ENCODE data around the gene UBN1.

DNA sequence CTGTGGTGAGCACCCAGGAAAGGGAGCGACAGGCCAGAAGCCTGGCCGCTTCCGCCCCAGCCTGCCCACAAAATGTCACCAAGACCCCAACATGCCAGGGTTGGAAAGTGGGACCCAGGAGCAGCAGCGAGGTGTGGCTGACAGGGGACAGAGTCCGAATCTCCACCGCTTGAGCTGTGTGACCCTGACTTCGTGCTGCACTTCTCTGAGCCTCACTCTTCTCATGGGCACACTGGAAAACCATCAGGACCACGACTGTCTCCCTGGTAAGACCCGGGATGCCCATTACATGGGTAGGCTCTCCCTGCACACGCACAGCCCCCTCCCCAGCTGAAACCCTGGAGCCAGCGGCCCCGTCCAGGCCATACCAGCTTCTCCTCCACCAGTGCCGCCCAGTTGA, 54.8 kb downstream of the UBN1 start:
- TF ChIP-seq, protein P1, sequence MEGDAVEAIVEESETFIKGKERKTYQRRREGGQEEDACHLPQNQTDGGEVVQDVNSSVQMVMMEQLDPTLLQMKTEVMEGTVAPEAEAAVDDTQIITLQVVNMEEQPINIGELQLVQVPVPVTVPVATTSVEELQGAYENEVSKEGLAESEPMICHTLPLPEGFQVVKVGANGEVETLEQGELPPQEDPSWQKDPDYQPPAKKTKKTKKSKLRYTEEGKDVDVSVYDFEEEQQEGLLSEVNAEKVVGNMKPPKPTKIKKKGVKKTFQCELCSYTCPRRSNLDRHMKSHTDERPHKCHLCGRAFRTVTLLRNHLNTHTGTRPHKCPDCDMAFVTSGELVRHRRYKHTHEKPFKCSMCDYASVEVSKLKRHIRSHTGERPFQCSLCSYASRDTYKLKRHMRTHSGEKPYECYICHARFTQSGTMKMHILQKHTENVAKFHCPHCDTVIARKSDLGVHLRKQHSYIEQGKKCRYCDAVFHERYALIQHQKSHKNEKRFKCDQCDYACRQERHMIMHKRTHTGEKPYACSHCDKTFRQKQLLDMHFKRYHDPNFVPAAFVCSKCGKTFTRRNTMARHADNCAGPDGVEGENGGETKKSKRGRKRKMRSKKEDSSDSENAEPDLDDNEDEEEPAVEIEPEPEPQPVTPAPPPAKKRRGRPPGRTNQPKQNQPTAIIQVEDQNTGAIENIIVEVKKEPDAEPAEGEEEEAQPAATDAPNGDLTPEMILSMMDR (IDR thresholded peaks at IDR 0.05; ENCODE audit: insufficient read depth, low read length, poor library complexity, severe bottlenecking) = no peak
- TF ChIP-seq EZH2phosphoT487 (conservative IDR thresholded peaks at IDR 0.05; ENCODE audit: low read length) = no peak

All from SU-DHL-6 (cell line).